ENCODE data around the gene SSR4.
"Not testable (repeated sequence)": the region's sequence is repeated elsewhere in the genome, so short reads cannot be mapped to it uniquely, and the experiment has no call there.

Gene SSR4

DNA sequence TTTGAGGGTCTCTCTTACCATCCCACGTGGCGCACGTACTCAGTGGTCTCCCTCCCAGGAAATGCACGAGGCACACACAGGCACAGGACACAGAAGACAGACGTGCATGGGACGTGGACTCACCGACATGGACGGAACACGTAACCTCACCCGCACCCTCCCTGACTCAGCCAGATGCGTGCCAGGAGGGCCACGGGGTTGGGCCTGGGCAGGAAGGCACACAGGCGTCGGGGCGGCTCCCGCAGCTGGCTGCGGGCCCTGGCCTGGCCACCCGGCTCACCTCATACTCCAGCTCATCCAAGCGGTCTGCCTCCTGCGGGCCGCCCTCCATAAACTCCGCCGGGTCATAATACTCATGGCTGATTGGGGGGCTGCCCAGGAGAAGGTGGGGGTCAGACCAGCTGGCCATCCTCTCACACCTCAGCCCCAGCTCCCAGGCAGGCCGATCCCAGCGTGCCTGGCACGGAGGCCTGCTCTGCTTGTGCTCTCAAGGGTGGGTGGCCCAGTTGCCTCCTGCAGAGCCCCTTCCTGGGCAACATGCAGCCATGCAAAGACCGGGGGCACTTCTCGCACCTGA is 12.6 kb downstream of the SSR4 start:
- no peak for DNase-seq

DNA sequence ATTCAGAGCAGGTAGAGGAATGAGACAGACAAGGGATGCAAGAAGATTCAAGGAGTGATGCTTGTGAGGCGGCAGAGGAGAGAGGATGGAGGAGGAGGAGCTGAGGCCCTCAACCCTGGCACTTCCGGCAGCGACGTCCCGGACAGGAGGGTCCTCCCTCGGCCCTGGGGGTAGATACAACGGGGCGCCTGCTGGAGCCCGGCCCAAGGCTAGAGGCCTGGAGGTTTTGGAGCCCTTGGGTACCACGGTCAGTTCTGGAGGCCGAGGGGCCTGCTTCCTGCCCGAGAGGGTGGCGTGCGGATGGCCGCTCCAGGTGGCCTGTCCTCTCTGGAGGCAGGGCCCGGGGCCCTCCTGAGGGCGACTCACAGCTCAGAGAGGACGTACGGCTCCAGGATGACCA is 13.5 kb downstream of the SSR4 start:
- DNase-seq, result no peak

DNA sequence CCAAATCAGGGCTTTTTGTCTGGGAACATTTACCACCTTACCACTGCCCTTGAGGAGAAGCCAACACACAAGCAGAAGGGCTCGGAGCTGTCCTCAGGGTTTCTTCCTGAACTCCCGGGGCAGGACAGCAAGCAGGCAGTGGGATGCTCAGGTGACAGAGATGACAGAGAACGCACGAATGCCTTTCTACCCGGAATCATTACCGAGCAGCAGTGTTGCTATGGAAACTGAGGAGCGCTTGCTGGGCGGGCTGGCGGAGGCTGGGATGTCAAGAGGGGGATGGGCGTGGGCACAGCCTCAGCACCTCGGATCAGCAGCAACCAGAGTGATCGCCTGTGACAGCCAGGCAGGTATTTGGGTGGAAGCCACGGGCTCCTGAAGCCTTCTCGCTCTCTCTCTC is 17.8 kb downstream of the SSR4 start:
- no peak for DNase-seq

DNA sequence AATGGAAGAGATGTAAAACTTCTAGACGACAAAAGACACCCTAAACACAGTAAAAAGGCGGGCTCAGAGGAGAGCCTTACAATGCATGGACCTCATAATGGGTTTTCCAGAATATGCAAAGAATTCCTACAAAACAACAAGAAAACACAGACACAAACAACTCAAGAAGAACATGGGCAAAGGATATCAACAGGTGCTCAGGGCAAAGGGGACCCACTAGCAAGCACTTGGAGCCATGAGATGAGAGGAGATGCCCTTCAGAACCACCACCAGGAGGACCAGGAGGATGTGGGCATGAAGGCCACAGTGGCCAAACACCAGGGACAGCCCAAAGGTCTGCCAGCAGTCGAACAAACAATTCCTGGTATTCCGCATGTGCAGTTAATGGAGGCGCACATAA is 18.7 kb downstream of the SSR4 start:
- DNase-seq, result no peak

DNA sequence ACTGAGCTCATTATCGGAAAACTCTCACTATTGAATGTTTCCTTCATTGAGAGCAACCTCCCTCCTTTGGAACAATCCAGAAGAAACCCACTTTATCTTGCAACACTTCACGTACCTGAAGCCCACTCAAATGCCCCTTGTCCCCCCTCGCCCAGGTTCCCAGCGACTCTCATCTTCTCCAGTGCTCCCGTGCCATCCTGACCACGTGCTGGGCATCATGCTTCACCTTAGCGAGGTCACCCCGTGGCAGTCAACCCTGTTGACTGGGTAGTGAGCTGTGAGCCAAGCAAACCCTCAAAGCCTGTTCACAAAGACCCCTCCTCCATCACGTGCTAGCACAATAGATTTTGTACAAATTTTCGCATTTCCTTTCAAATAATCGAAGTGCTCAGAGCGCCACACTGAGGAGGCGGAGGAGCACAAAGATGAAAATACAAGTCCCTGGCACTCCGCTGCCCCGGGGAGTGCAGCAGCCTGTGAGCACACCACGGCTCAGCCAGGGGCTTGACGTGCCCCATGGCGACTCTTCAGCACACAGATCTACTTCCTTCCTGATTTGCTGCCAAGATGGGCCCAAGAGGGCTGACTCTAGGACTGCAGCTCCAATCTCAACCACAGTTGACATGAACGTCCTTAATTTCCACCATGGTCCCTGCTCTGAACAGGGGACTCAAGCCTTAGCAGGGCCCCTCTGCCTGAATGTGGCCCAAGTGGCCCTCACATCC is 20.3 kb downstream of the SSR4 start:
- DNase-seq, result no peak

DNA sequence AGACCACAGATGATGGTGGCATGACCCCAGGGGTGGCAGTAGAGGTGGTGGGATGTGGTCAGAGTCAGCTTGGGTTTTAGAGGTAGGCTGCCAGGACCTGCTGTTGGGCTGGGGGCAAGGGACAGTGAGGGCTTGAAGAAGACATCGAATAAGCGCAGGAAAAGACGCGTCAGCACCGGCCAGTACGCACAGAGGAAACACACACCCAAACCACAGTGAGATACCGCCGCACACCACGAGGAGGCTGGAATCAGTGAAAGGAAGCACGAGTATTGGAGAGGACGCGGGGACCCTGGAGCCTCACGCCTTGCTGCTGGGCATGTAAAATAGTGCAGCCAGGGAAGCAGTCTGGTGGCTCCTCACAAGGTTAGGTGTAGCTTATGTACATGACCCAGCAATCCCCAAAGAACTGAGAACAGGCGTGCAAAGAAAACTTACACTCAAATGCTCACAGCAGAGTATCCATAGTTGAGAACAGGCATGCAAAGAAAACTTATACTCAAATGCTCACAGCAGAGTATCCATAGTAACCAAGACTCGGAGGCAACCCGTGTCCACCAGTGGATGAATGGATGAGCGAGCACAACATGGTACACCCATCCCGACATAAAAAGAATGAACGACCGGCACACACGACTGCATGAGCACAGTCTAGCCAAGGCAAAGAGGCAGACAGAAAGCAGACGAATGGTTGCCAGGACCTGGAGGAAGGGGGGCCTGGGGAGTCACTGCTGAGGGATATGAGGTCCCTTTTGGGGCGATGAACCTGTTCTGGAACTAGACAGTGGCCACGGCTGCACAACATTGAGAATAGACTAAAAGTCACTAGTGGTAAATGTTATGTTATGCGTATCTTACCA is 22.6 kb downstream of the SSR4 start:
- no peak for DNase-seq

DNA sequence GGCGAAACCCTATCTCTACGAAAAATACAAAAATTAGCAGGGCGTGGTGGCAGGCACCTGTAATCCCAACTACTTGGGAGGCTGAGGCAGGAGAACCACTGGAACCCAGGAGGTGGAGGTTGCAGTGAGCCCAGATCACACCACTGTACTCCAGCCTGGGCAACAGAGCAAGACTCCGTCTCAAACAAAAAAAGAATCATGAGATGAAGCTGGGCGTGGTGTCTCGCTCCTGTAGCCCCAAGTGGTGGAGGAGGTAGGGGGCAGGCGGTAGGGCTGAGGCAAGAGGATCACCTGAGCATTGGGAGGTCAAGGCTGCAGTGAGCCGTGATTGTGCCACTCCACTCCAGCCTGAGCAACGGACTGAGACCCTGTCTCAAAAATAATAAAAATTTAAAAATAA is 23.6 kb downstream of the SSR4 start:
- not testable (repeated sequence) for DNase-seq

DNA sequence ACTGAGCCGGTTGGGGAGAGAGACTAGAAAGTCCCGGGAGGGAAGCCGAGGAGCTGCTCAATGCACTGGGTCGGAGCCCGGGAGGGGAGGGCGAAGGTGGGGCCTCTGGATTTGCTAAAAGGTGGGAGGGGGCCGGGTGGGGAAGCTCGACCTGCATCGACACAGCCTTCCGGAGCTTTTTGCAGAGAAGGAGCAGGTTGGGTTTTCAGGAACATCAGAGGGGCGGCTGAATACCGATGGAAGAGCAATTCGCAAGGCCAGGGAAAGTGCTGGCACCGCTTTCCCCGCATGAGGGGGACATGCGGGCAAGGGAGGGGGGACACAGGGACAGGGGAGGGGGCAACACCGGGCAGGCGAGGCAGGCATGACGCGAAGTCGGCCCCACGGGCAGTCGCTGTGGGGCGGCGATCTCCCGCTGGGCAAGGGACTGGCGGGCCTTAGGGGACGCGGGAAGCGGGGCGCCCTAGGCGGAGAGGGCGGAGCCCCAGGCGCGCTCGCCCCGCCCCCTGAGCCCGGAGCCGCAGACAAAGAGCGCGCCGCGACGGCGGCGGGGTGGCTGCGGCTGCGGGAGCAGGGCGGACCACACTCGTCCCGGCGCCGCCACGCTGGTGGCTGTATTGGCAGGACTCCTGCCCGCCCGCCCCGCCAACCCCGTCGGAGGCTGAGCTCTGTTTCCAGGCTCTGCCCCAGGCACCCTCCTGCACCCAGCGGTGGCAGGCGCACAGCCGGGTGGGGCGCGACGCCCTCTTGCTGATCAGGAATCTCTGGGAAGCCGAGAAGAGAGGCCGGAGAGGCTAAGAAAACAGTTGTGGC is 24.3 kb downstream of the SSR4 start:
- DNase-seq, result no peak

DNA sequence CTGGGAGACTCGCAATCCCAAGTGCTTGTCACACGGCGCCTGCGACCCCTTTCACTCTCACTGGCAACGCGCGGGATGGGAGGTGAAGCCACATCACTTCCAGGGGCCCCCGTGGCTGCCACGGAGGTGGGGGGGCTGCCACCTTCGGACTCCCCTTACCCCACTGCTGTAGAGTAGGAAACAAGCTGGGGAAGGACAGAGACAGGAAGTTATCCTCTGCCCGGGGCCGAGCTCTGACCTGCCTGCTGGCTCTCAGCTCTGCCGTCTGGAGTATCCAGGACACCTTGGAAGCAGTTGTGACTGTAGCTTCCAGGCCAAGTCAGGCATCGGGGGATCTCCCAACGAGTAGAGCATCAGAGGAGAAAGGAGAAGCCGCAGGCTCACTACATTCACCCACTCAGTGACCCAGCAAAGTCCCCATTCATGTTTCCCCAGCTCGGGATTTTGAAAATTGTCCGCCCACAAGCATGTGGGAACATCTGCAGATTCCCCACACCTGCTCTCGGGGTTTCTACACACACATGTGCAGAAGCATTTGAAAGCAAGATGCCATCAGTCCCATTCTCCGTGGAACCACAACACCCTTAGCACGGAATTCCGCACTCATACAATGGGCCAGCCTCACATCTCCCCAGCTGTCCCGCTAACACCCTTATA is 25.0 kb downstream of the SSR4 start:
- DNase-seq, result no peak

DNA sequence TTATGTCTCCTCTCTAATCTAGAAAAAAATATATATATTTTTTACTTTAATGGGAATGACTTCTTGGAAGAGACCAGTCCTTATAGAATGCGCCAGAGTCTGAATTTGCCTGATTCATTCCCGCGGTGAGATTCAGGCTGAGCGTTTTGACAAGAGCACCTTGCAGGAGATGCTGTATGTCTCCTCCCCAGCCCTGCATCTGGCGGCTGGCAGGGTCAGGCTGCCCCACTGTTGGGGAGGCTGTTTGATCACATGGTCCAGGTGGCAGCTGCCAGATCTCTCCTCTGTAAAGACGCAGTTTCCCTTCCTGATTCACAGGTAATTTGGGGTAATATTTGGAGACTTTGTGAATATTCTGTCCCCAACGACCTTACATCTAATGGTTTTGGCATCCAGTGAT is 26.1 kb downstream of the SSR4 start:
- DNase-seq, result no peak

DNA sequence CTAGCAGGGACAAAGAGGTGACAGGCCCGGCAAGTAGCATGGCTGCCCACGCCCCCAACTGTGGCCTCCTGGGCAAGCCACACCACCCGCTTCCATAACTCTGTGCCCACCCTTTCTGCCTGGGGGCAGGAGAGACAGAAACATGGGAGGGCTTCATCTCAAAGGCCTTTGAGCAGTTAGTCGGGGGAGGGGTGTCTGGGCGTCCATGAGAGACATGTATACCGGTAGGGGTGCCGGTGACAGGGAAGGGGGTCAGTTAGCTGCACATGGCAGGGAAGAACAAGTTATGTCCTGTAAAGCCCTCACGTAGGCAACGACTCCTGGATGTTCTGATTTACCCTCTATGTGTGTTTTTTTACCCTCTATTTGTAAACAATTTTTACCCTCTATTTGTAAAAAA is 26.6 kb downstream of the SSR4 start:
- no peak for DNase-seq

DNA sequence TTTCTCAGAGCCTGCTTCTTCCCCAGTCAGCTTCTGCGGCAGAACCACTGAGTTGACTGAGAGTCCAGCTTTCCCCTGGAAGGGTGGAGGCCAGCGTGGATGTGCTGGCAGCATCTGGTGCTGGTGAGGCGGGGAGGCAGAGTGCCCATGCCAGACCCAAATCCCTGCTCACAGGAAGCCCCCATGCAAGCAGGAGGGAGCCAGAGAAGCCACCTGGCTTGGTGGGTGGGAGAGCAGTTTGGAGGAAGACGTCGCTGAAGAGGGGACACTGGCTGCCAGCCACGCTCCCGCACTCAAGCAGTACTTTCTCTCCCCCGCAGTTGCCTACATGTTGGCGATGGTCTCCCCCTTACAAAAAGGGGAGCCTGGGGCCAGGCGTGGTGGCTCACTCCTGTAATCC is 29.9 kb downstream of the SSR4 start:
- DNase-seq, result no peak

DNA sequence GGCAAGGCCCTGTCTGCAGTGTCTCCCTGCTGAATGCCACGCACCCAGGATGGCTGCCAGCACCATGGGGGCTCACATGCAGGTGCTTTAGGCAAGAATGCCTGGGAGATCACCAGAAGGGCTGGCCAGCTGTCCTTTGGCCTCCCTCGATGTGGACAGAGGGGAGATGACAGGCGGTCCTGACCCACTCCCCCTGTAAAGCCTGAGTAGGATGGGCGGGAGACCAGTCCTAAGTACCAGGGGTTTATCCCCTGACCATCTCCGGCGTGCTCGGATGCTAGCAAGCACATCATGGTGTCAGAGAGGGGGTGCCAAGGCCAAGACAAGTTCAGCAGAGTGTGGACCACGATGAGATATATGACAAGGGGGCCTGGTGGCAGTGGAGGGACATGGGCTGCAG is 30.6 kb downstream of the SSR4 start:
- DNase-seq, result no peak

DNA sequence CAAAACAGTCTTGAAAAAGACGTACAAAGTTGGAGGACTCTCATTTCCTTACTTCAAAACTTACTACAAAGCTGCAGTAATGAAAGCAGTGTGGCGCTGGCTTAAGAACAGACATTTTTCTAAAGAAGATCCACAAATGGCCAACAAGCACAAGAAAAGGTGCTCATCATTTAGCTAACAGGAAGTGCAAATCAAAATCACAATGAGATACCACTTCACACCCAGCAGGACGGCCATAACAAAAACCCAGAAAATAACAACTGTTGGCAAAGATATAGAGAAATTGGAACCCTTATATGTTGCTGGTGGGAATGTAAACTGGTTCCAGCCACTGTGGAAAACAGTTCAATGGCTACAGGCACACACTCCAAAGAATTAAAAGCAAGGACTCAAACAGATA is 32.5 kb downstream of the SSR4 start:
- DNase-seq, result no peak

DNA sequence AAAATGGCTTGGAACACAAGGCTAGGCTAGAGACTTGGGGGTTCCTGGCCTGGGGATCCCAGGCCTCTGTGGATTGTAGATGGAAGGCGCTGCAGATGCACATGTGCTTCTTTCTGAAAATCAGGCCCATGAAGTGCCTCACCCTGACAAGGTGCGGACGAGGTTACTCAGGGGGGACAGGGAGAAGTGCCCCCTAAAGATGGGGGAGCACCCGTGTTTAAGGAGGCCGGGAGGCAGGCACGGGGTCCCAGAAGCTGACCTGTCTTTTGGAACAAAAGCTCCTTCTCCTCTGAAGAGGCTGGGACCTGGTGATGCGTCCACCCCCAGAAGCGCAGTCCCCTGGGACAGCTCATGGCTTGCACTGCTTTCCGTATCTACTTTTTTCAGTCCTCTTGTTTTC is 33.4 kb downstream of the SSR4 start:
- DNase-seq, result no peak

DNA sequence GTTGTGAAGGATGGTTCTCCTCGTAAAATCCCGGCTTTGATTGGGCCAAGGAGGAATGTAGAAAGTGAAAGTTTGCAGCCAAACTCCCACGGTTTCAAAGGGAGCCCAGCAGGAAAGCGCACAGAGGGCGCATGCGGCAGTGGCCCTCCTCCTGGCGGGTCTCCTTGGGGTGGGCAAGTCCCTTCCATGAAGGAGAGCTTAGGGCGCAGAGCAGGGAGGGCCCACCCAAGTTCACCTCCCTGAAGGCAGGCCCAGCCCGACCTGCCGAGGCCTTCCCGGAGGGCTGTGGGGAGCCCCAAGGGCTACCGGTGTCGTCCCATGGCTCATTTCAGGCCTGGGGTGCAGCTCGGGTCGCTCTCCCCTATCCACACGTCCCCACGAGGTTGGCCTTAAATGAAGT is 33.8 kb downstream of the SSR4 start:
- no peak for DNase-seq

DNA sequence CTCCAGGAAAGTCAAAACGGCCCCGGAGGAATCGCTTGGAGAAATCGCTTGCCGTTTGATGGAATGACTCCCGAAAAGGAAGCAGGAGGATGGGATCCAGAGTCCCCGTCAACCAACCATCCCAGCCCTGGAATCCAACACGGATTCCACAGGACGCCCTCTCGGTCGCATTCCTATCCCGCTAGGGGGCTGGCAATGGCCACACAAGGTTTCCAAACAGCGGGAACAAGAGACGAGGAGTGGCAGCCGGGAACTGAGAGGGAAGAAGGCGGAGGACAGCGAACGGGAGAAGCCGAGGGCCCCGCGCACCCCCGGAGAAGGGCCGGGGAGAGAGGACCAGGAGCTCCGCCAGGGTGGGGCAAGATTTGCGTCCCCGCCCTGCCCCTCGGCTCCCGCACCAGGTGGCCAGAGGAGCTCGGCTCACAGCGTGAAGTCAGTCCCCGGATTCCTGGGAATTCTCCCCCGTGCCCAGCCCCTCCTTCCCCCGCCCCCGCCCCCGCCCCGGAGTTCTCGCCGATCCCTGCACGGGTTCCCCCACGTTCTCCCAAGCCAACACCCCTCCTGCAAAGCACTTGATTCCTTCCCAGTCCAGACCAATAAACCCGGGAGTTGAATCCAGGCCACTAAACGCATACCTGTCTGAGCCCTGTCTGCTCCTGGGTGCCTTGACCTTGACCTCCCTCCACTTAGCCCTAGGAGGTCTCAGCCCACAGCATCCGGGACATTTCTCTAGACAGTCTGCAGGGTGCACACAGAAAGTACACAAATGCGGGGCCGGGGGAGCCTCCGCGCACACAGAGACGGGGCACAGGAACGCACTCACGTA is 34.5 kb downstream of the SSR4 start:
- no peak for DNase-seq

DNA sequence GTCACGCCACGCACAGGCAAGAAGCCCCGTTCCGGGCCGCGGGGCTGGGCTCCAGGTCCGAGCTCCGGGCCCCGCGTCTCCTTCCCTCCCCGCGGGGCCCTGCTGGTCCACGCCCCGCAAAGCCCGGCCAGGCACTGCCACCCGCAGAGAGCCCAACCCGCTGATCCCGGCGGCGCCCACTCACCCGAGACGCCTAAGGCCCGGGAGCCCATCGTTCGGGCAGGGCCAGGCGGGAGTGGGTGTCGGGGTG is 35.0 kb downstream of the SSR4 start:
- no peak for DNase-seq

DNA sequence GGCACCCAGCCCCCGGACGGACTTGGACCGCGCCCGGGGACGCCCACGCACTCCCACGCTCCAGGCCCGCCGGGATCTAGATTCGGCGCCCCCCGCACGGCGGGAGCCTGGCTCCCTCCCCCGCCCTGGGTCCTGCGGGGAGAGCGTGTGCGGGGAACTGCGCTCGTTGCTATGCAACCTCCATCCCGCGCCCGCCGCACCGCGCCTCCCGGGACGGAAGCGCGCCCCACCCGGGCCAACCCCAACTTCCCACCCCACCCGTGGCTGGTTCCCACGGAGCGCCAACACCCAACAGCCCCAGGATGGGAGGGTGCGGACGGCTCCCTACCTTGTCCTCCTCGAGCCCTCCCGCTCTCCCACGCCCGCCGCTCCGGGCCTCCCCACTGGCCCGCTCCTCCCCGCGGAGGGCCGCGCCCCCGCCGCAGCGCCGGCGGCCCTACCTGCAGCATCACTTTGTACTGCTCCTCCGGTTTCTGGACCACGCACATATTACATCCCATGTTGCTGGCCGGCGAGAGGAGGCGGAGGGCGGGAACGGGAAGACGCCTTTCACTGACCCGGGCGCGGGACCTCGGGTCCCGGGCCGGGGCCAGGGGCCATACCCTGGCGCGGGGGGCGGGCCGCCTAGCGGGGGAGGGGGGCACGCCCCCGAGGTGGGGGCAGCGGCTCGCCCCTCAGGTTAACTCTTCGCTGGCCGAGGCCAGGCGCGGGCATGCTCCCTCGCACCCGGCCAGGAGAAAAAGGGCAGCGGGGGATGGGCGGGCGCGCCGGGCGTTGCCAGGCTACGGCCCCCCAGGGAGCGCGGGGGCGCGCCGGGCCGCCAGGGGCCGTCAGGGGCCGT is 35.6 kb downstream of the SSR4 start, which contains the start of gene PDZD4:
PDZD4 (minus strand) TSS at position 746 of the 841 bp plus-strand sequence; CDS start at position 500, 246 bp downstream.
- DNase-seq, result no peak

DNA sequence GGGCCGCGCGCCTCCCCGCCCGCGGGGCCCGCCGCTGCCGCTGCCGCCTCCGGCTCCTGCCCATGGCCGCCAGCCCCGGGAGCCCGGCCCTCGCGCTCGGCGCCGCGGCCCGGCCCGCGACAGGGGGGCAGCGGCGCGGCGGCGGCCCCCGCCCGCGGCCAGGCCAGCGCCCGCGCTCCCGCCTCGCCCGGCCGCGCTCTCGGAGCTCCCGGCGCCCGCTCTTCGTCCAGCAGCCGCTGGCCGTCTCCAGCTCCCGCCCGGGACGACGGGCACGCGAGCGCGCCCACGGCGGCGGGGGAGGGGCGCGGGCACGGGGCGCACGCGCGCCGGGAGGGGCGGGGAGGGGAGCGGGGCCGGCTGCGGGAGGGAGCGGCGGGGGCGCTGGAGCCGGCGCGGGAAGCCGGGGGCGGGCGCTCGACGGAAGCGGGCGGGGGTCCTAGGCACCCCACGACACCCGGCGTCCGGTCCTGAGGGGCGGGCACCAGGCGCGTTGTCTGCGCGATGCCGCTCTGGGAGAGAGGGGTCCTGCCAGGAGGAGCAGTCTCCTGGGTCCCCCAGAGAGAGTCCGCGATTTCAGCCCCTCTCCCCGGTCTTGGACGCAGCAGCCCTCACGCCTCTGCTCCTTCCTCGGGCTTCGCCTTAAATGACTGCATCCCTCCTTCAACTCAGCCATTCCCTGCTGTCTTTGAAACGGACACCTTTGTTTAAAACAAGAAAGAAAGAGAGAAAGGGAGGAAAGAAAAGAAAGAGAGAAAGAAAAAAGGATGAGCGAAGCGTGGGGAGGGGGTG is 36.4 kb downstream of the SSR4 start:
- DNase-seq, result no peak

All from NCI-H1048 (cell line).